GM12873 (cell line): Measurements from ENCODE around the gene ROR1.

ENCODE experiments used
- TF ChIP-seq, protein P1 (sequence below): IDR thresholded peaks from 2 replicates; pipeline ENCODE4 v1.5.1; 2012; ENCODE audit warnings: low read depth, mild to moderate bottlenecking, moderate library complexity, low read length, control low read depth; ENCODE audit not compliant: insufficient read depth; ENCODE audit errors: missing control alignments

The ROR1 gene

DNA sequence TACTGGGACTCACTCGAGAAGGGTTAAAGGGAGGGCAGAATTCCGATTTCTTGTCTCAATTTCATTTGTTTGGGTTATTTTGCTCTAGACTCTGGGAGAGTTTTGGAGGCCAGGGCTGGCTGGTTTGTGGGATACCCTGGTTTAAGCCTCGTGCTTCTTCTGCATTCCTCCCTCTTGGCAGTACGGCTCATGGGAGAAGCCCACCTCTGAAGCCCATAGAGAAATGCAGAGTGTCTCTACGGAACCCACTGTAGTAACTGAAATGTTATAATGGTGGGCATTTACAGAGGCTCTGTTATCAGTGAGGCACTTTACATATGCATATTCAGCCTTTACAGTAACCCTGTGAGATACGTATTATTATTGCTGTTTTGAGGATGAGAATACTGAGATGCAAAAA lies 43.9 kb downstream of the ROR1 start:
- TF ChIP-seq, protein P1, sequence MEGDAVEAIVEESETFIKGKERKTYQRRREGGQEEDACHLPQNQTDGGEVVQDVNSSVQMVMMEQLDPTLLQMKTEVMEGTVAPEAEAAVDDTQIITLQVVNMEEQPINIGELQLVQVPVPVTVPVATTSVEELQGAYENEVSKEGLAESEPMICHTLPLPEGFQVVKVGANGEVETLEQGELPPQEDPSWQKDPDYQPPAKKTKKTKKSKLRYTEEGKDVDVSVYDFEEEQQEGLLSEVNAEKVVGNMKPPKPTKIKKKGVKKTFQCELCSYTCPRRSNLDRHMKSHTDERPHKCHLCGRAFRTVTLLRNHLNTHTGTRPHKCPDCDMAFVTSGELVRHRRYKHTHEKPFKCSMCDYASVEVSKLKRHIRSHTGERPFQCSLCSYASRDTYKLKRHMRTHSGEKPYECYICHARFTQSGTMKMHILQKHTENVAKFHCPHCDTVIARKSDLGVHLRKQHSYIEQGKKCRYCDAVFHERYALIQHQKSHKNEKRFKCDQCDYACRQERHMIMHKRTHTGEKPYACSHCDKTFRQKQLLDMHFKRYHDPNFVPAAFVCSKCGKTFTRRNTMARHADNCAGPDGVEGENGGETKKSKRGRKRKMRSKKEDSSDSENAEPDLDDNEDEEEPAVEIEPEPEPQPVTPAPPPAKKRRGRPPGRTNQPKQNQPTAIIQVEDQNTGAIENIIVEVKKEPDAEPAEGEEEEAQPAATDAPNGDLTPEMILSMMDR, result no peak

DNA sequence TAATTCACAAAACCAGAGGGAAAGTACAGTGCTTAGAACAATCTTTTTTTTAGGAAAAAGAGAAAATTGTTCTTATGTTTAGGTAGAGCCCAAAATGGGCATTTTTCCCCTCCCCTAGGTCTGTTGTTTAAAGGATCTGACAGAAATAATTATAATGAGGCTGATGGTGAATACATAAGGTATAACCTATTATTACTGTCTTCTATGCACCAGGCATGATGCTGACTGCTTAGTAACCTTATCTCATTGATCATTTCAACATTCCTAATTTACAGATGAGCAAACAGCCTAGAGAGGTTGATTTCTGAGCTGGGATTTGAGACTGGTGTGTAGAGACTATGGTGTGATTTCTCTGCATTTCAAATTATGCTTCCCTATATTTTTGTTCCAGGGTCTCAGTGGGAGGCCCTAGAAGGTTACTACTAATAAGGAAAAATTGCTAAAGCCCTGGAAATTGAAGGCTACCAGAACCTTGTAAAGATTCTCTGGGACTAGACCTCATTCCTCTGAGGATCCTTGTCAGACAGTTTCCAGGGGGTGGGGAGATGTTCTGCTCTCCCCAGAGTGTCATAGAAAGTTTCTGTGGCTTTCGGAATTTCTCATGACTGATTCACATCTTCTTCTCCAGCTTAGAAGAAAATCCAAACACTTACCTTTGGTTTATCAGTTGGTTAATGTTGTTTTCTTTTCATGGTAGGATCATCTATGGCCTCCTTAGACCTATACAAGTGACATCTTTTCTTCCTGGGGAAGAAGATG lies 44.9 kb downstream of the ROR1 start:
- TF ChIP-seq, protein P1, result no peak

- TF ChIP-seq, protein P1, result no peak
Observed at GRCh38 chr1:63819795-63820194, 46.0 kb downstream of the ROR1 start.

DNA sequence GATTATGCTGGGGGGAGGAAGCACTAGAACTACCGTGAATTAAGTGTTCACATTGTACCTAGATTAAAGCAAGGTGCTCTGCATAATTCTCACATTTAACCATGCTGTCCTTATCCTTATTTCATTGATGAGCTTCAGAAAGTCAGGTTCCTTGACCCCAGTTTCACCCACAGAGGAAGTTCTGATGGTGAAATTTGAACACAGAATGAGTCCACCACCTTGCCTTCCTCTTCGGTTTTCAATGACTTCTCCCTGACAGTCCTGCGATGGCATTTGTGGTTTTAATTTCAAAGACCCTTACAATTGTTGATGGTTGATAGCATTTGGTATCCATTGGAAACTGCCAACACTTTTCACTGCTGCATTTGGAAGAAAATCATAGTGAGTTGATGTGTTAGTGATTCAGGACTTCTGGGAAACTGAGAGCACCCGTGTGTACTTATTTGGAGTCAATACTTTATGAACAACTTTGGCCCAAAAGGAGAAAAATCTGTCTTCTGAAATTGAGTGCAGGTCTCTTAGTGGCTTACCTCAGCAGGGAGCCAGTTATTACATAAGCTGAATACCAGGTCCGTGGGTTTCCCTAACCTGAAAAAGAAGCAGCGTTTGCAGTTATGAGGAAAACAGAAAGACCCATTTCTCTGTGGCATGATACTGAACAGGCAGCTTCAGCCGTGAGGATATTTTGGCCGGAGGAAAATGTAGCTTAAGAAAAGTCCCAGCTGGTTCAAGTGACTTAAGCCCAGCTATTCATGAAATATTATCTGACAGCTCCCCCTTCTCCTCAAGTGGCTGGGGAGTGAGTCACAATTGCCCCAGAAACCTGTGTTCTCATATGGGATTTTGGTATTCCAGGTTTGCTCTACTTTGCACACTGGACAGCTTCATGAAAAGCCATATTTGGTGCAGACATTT lies 47.5 kb downstream of the ROR1 start:
- TF ChIP-seq, protein P1, result no peak

DNA sequence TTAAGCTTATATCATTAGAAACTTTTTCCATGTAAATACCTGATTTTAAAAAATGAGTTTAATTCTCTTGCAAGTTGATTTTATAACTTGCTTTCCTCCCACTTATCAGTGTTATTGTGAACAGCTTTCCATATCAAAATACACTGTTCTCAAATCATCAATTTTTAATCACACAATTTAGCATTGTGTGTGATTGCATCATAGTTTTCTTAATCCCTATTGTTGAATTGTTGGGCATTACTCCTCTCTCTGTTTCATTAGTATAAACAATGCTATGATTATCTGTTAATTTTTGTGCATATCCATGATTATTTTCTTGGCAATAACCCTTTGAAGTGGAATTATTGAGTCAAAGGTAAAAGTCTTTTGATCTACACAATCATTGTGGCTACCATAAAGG lies 48.7 kb downstream of the ROR1 start:
- TF ChIP-seq, protein P1, result no peak

GRCh38 chr1:63824451-63824850 lies 50.6 kb downstream of the ROR1 start:
- TF ChIP-seq, protein P1, result no peak

DNA sequence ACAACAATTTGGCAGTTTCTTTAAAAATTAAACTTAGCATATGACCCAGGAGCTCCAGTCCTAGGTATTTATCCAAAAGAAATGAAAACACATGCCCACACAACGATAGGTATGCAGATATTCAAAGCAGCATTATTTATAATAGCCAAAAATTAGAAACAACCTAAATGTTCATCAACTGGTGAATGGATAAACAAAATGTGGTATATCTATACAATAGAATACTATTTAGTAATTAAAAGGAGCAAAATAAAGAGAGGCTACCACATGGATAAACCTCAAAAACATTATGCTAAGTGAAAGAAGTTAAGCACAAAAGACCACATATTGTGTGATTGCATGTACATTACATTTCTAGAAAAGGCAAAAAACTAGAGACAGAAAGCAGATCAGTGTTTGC lies 51.3 kb downstream of the ROR1 start:
- TF ChIP-seq, protein P1, result no peak
